LNCaP clone FGC (cell line): Measurements from ENCODE around the gene SLC30A3.

Experiments
- DNase-seq: peaks from one replicate; pipeline ENCODE4 v3.0.0-alpha.2; 2011; ENCODE audit warnings: low read depth
- H3K4me3 ChIP-seq: 2 replicates; pipeline ENCODE4 v1.5.1; 2011; ENCODE audit warnings: mild to moderate bottlenecking, low read depth, low read length, control low read depth
- TF ChIP-seq, protein P1 (sequence below): IDR thresholded peaks from 2 replicates; pipeline ENCODE4 v1.5.1; 2012; ENCODE audit warnings: mild to moderate bottlenecking; ENCODE audit not compliant: control insufficient read depth, insufficient read depth; ENCODE audit errors: extremely low read depth

Gene SLC30A3

DNA sequence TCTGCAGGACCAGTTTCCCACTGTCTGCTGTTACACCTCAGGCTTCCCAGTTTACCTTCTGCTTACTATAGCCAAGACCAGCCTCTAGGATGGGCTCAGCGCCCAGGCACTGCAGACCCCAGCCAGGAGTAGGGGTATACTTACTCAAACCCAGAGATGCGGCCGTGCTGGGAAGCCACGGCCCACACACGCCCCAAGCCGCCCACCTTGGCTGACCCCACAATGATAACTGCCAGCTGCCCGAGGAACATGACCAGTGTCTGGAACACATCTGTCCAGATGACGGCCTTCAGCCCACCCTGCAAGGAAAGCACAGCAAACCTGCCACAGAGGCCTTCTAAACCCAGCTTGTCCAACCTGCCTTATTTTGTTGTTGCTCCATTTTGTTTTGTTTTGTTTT, 57.6 kb downstream of the SLC30A3 start:
- no peak overlapping the region for H3K4me3 ChIP-seq
- TF ChIP-seq, protein P1, sequence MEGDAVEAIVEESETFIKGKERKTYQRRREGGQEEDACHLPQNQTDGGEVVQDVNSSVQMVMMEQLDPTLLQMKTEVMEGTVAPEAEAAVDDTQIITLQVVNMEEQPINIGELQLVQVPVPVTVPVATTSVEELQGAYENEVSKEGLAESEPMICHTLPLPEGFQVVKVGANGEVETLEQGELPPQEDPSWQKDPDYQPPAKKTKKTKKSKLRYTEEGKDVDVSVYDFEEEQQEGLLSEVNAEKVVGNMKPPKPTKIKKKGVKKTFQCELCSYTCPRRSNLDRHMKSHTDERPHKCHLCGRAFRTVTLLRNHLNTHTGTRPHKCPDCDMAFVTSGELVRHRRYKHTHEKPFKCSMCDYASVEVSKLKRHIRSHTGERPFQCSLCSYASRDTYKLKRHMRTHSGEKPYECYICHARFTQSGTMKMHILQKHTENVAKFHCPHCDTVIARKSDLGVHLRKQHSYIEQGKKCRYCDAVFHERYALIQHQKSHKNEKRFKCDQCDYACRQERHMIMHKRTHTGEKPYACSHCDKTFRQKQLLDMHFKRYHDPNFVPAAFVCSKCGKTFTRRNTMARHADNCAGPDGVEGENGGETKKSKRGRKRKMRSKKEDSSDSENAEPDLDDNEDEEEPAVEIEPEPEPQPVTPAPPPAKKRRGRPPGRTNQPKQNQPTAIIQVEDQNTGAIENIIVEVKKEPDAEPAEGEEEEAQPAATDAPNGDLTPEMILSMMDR: no peak
- DNase-seq: no peak

DNA sequence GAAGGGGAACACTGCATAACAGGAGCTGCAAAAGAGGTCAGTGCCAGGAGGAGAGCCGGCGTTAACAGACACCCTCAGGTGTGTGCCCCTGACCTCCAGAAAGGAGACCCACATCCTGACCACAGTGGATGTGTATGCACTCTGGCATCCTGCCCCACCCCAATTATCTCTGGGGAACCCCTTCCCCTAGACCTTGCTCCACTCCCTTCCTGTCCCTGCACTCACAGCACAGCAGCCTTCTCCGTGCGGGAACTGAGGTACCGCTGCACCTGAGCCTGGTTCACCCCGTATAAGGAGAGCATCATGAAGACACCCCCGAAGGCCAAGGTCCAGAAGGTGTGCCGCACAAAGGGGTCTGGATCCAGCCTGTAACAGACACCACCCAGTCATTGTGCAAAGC, 58.3 kb downstream of the SLC30A3 start:
- TF ChIP-seq, protein P1: no peak
- no peak overlapping the region for H3K4me3 ChIP-seq
- DNase-seq: no peak

DNA sequence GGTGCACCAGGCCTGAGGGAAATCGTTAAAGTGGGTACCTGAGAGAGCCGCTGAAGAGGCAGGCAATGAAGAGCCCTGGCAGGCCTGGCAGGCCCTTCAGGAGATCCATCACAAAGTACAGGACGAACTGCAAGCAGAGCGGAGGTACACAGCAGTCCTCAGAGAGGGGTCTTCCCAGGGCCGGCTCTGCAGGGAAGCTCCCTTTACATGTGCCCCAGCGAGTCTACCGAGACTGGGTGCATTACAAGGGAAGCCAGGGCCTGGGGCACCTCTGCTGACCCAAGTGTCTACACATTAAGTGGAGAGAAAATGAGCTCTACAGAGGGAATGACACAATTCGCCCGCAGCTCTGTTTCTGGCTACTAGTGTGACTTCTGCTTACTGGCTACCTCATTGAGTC, 59.1 kb downstream of the SLC30A3 start:
- no peak for DNase-seq
- TF ChIP-seq, protein P1: no peak
- H3K4me3 ChIP-seq: no peak overlapping the region
